Measurements from ENCODE around the gene GSS.
"Not testable (repeated sequence)": the region's sequence is repeated elsewhere in the genome, so short reads cannot be mapped to it uniquely, and the experiment has no call there.

The GSS gene

GRCh38 chr20:34907616-34908469 lies 47.8 kb downstream of the GSS start:
- no peak for DNase-seq (ENCODE audit: low read depth)

- no peak for DNase-seq (ENCODE audit: low read depth)
Observed at GRCh38 chr20:34904202-34904621, 51.4 kb downstream of the GSS start.

- DNase-seq (ENCODE audit: low read depth), result not testable (repeated sequence)
Observed at GRCh38 chr20:34898731-34899130, 56.9 kb downstream of the GSS start.

GRCh38 chr20:34898129-34898528 lies 57.5 kb downstream of the GSS start:
- not testable (repeated sequence) for DNase-seq (ENCODE audit: low read depth)

GRCh38 chr20:34896086-34896621 lies 59.5 kb downstream of the GSS start:
- no peak for DNase-seq (ENCODE audit: low read depth)

GRCh38 chr20:34895465-34895864 lies 60.1 kb downstream of the GSS start:
- DNase-seq (ENCODE audit: low read depth), result no peak

GRCh38 chr20:34894723-34895122 lies 60.9 kb downstream of the GSS start:
- DNase-seq (ENCODE audit: low read depth), result no peak

GRCh38 chr20:34892671-34893070 lies 62.9 kb downstream of the GSS start:
- DNase-seq (ENCODE audit: low read depth), result no peak

GRCh38 chr20:34891166-34892062 lies 64.2 kb downstream of the GSS start:
- DNase-seq (ENCODE audit: low read depth), result no peak

- DNase-seq (ENCODE audit: low read depth), result no peak
Observed at GRCh38 chr20:34888468-34888867, 67.1 kb downstream of the GSS start.

GRCh38 chr20:34887023-34887422 lies 68.6 kb downstream of the GSS start:
- DNase-seq (ENCODE audit: low read depth), result no peak

GRCh38 chr20:34886122-34886521 lies 69.5 kb downstream of the GSS start:
- DNase-seq (ENCODE audit: low read depth), result no peak

GRCh38 chr20:34884260-34884659 lies 71.3 kb downstream of the GSS start:
- DNase-seq (ENCODE audit: low read depth), result no peak

- DNase-seq (ENCODE audit: low read depth), result no peak
Observed at GRCh38 chr20:34883809-34884208, 71.8 kb downstream of the GSS start.

- DNase-seq (ENCODE audit: low read depth), result no peak
Observed at GRCh38 chr20:34883087-34883688, 72.4 kb downstream of the GSS start.

- no peak for DNase-seq (ENCODE audit: low read depth)
Observed at GRCh38 chr20:34881689-34882088, 73.9 kb downstream of the GSS start.

- DNase-seq (ENCODE audit: low read depth), result not testable (repeated sequence)
Observed at GRCh38 chr20:34880971-34881370, 74.6 kb downstream of the GSS start.

GRCh38 chr20:34880215-34880850 lies 75.3 kb downstream of the GSS start:
- DNase-seq (ENCODE audit: low read depth), result no peak
